RWPE1 (cell line): Measurements from ENCODE around the gene VIT.

ENCODE experiments used
- CTCF ChIA-PET: fragments of 350-600 bp; sonication (Branson Sonifier 250); formaldehyde crosslinking; extraction: SDS; loops from one replicate; lab custom pipeline; 2021; lab: Yijun Ruan, JAX
- POLR2A ChIA-PET: fragments of 400-600 bp; formaldehyde crosslinking; extraction: SDS; loops from one replicate; lab custom pipeline; 2020; ENCODE audit warnings: antibody characterized with exemption; ENCODE audit not compliant: low non-redundant PET; lab: Yijun Ruan, JAX
- DNase-seq: peaks from one replicate; pipeline ENCODE4 v3.0.0; 2012; ENCODE audit warnings: low spot score
- H3K27ac ChIP-seq: fragments of 450-650 bp; 2 replicates; pipeline ENCODE4 v1.5.1; 2017
- TF ChIP-seq, protein P1 (sequence below): fragments of 450-650 bp; conservative IDR thresholded peaks from 2 replicates; pipeline ENCODE4 v1.5.1; 2017; ENCODE audit warnings: low read depth, mild to moderate bottlenecking

The VIT gene

DNA sequence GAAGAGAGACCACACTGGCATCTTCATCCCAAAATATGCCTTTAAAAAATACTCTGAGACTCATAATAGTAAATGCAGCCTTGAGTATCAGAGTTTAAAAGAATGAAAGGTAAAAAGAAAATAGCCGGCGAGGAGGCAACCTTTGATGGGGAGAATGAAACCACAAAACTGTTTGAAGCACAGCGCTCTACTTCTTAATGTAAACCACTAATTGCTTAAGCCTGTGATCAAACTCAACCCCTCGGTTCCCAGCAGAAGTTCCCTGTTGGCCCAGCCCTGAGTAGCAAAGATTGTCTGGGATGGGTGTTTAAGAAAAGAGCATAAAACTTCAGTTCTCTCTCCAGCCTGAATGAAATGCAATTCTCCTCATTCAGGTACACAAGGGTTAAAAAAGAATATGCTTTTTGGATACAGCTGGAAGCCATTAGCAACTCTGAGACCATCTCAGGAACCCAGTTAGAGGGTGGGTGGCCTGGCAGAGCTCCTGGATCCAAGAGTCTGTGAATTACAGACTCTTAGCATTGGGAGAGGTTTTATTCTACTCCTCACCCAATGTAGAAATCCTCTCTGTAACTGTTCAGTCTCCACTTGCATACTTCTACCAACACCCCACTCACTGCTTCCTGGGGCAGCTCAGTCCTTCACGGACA, 44.8 kb downstream of the VIT start:
- CTCF ChIA-PET = interaction anchor here (0.6 to 0.7 kb wide), 2 partner anchors 367 to 399 kb away, joined by 3 to 7 read pairs; no protein-coding TSS in a partner anchor
- TF ChIP-seq, protein P1, sequence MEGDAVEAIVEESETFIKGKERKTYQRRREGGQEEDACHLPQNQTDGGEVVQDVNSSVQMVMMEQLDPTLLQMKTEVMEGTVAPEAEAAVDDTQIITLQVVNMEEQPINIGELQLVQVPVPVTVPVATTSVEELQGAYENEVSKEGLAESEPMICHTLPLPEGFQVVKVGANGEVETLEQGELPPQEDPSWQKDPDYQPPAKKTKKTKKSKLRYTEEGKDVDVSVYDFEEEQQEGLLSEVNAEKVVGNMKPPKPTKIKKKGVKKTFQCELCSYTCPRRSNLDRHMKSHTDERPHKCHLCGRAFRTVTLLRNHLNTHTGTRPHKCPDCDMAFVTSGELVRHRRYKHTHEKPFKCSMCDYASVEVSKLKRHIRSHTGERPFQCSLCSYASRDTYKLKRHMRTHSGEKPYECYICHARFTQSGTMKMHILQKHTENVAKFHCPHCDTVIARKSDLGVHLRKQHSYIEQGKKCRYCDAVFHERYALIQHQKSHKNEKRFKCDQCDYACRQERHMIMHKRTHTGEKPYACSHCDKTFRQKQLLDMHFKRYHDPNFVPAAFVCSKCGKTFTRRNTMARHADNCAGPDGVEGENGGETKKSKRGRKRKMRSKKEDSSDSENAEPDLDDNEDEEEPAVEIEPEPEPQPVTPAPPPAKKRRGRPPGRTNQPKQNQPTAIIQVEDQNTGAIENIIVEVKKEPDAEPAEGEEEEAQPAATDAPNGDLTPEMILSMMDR = no peak
- POLR2A ChIA-PET = no interaction called here
- no peak for DNase-seq
- H3K27ac ChIP-seq = no peak overlapping the region

- ChIA-PET CTCF (interaction anchor here (0.6 kb wide), 1 partner anchor 87 kb away, joined by 4 read pairs; no protein-coding TSS in a partner anchor), POLR2A (no interaction called here)
- TF ChIP-seq, protein P1 = no peak
- H3K27ac ChIP-seq = no peak overlapping the region
- DNase-seq = no peak
Measured at GRCh38 chr2:36743954-36744353, 47.4 kb downstream of the VIT start.

GRCh38 chr2:36748166-36748565, 51.7 kb downstream of the VIT start:
- TF ChIP-seq, protein P1 = no peak
- no peak overlapping the region for H3K27ac ChIP-seq
- DNase-seq = no peak
- POLR2A ChIA-PET = no interaction called here
- CTCF ChIA-PET = no interaction called here

DNA sequence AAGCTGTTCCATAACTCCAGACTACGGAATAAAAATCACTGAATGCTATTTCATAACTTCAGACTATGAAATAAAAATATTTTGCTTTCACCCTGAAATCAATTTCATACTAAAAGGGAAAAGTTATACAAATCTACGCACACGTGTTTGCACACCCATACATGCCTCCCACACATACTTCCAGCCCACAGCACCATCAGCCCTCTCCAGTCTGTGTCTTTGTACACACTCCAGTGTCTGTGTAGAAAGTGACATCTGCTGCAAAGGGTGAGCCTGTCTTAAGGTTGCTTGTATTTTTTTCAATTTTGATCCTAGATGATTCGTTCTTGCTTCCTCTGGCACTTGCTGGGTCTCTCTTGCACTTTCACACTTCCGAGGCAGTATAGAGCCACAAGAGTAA, 53.6 kb downstream of the VIT start:
- no peak for DNase-seq
- TF ChIP-seq, protein P1 = no peak
- H3K27ac ChIP-seq = no peak overlapping the region
- ChIA-PET POLR2A (no interaction called here), CTCF (no interaction called here)

DNA sequence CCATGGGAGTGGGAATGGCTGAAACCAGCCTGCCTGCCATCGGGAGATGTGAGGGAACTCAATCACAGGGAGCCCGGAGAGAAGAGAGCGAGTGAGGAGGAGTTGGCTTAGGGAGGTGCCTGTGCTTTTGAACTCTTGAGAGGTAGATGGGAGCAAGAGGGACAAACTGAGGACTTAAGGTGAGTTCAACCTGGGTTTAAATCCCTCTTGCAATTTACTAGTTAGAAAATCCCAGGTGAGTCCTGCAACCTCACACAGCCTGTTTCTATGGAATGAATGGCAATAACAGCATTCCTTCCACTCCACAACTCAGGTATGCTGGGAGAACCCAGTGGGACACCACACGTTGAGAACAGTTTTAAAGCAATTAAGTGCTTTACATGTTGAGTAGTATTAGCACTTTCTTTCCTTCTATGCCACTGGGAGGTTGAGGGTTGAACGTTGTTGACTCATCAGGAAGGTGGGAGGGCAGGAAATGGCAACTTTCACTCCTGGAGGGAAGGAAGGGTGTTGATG, 57.3 kb downstream of the VIT start:
- DNase-seq = peak; percentile 18
- ChIA-PET CTCF (no interaction called here), POLR2A (no interaction called here)
- no peak overlapping the region for H3K27ac ChIP-seq
- TF ChIP-seq, protein P1 = no peak

GRCh38 chr2:36754578-36754977, 58.1 kb downstream of the VIT start:
- no peak overlapping the region for H3K27ac ChIP-seq
- no peak for DNase-seq
- POLR2A ChIA-PET = no interaction called here
- TF ChIP-seq, protein P1 = no peak
- CTCF ChIA-PET = interaction anchor here (0.6 to 0.7 kb wide), 2 partner anchors 57 to 117 kb away, joined by 3 to 4 read pairs; no protein-coding TSS in a partner anchor
